Inflammatory macrophage (primary cell): Measurements from ENCODE around the gene ATP6V0E2.
"Not testable (repeated sequence)": the region's sequence is repeated elsewhere in the genome, so short reads cannot be mapped to it uniquely, and the experiment has no call there.

Experiments
- DNase-seq, 2 donors: peaks; one replicate each; pipeline ENCODE4 v3.0.0-alpha.2; 2020 to 2022

Gene ATP6V0E2

DNA sequence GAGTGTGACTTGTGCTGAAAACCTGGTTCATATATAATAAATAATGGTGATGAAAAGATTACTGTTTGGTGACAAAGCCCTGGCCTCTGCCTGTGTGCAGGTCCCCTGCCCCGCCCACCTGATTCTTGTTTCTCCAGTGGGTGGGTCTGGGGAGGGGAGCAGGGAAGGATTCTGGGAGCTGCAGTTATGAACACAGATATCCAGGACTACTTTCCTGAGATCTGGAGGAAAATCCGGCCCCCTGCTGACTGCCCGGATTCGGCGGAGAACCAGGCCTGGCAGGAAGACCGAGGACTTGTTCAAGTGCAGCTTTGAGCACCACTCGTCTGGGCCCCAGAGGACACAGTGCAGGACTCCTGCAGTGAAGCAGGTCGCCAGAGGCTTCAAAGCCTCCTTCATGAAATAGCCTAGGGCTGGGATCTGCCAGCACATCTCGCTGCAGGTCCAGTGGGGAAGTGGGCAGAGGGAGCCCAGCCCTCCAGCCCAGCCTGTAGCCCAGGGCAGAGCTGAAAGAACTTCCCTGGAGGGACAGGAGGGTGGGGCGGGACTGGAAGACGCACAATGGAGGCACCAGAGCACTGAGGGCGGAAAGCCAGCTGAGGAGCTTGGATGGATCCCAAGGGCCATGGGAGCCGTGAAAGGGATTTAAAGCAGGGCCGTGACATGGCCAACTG, 7.0 kb downstream of the ATP6V0E2 start:
- DNase-seq, result no peak

DNA sequence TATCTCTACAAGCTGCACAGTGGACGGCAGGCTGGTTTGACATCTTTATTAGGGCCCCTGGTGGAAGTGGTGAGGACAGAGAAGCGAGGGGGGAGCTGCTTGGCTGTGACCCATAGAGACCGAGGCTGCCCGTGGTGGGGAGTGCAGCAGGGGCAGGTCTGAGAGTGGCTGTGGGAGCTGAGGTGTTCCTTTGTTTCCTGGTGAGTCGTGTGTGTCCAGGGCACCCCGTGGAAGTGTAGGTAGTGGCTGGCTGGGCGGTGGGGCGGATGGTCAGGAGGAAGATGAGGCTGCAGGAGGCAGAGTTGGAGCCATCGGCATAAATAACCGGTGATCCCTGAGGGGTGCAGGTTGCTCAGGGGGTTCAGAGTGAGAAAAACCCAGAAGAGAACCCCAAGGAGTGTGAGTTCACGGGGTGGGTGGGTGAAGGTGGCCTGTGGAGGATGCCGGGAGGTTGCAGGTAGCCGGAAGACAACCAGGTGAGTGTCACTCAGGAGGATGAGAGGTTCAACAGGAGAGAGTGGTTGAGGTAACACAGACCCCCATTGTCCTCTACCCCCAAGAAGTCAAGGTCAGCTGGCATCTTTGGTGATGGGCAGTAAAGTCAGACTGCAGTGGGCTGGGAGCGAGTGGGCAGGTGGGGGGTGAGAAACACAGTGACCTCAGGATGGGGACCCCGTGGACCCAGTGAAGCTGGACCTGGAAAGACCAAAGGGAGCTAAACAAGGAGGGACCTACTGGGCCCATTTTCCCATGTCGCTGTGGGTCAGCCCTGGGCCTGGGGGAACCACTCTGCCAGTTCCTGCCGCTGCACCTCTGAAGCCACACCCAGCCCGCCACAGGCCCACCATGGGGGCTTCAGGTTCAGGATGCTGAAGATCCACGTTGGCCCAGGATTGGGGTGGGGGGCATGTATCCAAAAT, 7.8 kb downstream of the ATP6V0E2 start:
- DNase-seq, result no peak

DNA sequence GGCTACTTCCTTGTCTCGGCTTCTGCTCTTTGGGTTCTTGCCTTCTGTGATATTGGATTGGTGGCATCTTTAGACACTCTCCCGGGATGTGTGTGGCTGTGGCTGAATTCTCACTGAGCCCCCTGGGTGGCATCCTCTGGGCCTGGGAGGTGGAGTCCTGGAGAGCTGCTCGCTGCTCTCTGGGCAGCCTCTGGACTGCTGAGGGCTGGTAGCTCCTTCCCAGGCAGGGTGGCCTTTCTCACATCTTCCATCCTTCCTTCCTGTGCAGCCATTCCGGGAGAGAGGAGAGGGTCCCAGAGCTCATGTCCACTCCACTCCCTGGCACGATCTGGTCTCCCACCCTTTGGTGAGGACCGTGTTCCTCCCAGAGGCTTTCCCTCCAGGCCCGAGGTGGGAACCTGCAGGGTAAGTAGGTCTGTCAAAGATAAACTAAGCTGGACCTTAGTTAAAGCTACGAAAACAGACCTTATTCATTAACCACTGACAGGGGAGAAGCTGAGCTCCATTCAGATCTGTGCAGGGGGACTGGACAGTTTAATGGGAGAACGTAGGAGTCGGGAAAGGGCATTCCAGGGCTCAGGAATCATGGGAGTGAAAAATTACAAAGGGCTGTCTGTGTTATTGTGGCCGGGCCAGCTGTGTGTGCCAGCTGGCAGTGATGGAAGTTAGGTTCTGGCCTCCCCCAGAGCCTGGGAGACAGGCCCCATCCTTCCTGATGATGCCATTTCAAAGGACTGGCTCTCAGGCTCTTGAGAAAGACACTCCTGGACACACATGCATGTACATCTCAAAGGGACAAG, 8.7 kb downstream of the ATP6V0E2 start:
- no peak for DNase-seq

DNA sequence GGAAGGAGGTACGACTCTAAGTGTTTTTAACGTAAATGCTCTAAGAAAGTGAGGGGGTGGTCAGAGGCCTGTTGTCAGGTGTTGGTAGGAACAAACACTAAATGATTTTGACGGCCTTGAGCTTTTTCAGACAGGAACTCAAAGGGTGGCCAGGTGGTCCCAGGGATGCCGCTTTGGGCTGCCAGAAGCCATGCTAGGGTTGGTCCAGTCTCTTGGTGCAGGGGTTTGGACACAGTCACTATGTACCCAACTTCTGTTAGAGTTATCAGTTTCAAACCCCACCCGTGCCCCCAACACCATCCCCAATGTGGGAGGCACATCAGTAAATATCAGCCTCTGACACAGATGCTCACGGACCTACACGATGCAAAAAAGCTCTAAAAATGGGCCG, 9.3 kb downstream of the ATP6V0E2 start:
- DNase-seq, result no peak

DNA sequence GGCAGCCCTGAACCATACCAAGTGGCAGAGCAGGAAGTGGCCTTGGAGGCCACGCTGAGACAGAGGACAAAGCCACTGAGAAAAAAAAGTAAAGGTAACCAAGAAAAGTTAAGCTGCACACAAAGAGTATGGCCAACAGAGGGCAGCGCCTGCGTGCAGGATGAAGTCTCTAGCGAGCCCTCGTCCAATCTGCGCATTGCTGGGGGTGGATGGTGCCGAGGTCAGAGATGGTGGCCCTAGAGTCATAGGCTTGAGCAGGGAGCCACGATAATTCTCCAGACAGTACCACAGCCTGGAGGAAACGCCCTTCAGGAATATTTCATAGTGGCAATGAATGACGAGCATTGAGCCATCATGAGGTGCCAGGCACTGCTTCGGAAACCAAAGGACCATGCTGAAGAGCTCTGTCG, 9.7 kb downstream of the ATP6V0E2 start:
- peak; percentile 36 to 59 for DNase-seq

DNA sequence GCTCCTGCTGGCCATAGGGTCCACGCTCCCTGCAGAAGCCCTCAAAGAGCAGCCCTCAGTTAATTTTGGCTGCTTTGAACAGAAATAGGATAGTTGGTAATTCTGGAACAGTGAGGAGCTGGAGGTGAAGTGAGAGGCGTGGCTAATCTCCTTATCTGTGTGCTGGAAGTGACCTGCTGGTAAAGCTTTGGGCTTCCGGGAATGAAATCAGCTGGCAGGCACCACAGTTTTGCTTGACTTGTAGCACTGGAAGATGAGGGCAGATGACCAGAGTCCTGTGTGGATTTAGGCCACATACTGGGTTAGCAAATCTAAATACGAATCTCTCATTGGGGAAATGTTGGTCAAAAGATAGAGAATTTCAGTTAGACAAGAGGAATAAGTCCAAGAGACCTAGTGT, 10.2 kb downstream of the ATP6V0E2 start:
- no peak for DNase-seq

DNA sequence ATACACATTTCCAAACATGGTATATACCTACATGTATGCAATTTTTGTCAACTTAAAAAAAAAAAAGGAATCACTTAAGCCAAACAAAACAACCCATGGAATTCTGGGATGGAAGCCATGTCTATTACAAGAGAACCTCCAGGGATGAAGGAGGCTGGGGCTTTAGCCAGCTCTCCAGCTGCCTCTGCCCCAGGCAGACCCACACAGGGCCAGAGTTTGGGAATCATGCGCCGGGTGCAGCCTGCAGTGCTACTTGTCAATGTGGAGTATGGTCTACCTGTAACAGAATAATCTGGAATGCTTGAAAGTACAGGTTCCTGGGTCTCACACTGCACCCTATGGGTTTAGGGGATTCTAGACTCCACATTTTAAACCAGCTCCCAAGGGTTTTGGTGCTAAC, 10.8 kb downstream of the ATP6V0E2 start:
- no peak for DNase-seq

DNA sequence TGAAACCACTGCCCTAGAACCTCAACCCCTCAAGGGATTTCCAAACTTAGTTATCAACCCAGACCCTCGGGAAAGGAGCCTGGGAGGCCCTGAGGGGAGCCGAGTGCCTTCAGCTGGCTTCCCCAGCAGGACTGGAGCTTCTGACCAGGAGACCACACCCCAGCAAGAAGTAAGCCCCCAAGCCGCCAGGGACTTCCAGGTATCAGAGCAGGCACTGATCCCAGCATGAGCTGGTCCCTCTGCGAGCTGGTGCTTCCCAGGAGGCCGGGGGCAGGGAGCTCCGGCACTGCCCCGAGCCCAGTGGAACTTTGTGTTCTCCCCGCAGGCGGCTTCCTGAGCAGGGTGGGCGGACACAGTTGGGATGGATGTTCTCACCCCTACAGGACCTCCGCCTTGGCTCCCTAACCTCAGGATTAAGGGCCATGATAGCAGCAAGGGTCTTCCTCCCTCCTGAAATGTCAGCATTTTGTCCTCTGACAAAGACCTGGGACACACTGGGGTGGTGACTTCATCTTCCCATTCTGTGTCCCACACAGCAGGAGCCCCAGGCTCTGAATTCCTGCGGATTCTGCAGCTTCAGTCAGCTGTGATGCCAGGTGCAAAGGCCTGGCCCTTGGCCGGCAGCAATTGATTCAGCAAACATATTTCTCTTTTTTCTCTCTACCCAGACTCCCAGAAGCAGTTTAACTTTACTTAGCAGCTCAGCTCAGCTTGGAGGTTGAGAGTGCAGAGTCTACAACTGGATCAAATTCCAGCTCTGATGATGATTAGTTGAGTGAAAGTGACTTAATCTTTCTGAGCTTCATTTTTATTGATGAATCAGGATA, 11.6 kb downstream of the ATP6V0E2 start:
- DNase-seq, result no peak

DNA sequence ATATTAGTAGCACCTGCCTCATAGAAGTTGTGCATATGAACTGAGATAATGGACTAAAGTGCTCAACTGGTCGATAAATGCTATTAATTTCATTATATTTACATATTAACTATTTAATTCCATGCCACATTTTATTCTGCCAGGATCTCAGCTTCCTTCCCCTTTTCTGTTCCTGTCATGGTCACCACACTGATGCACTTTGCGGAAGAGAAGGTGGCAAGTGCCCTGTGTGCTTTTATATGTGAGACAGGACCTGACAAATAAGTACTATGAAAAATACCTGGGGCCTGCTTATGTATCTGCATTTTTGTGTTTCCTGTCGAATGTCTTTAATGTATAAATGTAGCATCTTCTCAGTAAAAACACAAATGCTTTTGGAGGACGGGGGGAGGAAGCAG, 12.2 kb downstream of the ATP6V0E2 start:
- DNase-seq, result peak; percentile 26 to 28

DNA sequence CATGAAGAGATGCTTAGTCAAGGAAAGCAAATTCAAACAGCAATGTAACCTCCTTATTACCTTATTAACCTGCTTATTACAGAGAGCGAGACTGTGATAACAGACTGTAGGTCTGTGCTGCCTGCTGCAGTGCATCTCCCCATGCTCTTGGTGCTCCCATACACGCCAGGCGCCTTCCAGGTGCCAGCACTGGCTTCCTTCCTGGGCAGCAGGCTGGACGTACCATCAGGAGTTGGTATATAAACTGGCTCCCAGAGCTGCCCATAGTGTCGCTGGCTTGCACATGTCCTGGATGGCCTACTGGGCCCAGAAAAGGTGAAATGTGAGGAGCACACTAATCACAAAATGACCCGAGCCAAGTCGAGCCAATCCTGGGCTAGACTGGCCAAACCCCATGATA, 13.5 kb downstream of the ATP6V0E2 start:
- no peak for DNase-seq

DNA sequence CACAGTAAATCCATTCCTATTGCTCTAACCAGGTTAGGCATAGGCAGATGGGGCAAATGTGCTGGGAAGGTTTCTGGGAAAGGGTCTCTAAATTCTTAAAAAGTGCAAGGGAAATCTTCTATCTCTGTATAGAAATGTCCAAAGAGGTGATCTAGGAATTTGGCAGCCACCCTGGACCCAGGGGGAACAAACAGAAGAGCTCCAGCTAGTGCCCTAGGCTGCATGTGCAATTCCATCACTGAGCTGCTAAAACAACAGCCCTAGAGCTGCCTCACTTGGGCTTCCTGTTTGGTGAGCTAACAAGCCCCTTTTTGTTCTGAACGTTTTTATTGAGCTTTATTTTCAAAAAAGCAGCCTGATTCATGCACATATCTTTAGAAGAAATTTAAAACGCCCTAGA, 16.9 kb downstream of the ATP6V0E2 start:
- DNase-seq, result not testable (repeated sequence)

DNA sequence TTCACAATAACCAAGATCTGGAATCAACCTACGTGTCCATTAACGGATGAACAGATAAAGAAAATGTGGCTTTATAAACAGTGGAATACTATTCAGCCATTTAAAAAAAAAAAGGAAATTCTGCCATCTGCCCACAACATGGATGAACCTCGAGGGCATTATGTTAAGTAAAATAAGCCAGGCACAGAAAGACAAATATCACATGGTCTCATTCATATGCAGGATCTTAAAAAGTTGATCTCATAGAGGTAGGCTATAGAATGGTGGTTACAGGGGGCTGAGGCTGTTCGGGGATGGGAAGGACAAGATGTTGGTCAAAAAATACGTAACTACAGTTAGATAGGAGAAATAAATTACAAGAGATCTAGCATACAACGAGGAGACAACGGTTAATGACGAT, 21.2 kb downstream of the ATP6V0E2 start:
- not testable (repeated sequence) for DNase-seq

DNA sequence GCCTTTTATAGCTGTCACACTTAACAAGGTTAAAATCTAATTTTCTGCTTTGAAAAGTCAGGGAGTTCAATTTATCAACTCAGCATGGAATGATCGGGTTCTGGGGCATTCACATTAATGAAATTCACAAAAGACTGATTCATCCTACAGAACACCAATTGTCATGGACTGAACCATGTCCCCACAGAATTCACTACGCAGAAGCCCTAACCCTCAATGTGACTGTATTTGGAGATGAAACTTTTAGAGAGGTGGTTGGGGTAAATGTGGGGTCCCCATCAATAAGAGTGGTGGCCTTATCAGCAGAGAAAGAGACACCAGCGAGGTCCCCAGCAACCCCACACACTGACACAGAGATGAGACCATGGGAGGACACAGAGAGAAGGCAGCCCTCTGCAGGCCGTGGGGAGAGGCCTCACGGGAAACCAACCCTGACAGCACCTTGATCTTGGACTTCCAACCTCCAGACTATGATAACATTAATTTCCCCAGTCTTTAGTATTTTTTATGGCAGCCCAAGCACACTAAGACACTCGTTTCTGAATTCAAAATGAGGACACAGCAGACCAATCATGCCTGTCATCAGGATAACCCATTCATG, 34.1 kb downstream of the ATP6V0E2 start:
- DNase-seq, result not testable (repeated sequence)

DNA sequence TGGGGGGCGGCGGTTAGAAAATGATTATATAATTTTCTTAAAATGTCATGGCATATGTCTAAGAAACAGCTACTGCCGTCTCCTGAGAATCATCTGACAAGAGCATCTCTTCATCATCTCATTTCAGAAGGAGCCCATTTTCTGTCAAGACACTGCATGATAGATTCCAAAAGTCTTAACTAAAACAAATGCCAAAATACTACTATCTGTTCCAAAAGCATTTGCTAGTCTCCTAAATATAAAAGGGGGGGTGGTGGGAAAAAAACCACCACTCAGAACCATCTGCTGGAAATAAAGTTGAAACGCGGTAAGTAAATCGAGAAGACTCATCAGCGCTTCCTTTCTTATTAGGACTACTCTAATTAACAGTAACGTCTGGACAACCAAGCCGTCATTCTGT, 36.5 kb downstream of the ATP6V0E2 start:
- not testable (repeated sequence) for DNase-seq

DNA sequence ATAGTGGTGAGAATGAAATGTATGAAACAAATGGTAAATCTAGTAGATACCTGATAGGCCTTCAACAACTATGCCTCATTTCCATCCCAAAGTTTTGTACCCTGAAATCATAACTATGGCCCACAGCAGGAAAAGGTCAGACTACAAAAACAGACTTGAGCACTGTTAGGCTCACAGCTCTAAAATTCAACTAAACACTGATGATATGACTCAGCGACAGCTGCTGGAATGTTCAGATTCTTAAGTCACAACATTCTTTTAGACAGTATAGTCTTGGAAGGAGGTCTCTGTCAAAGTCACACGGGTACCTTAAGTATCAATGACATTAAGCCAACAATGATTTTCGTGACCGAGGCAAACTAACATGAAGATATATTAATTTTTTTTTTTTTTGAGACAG, 38.4 kb downstream of the ATP6V0E2 start:
- not testable (repeated sequence) for DNase-seq

DNA sequence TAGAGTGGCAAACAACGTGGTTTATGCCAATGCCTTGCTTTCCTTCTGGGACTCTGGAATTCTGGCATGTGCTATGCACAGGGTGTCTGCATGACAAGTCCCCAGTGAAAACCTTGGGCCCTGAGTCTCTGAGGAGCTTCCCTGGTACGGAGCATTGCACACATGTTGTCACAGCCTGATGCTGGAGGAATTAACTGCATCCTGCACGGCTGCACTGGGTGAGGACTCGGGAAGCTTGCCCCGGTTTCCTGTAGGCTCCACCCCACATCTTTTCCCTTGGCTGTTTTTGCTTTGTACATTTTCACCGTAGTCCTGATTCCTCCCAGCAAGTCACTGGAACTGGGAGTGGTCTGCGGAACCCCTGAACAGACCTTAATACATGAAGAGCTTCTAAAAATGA, 52.6 kb downstream of the ATP6V0E2 start:
- DNase-seq, result not testable (repeated sequence)
